ENCODE results near the gene ADAM23. TPM values are rescaled to one million over a fixed set of nuclear protein-coding genes. Genes with fewer than 3 reads are reported as not detected.

ADAM23 gene
- total RNA-seq, 6 donors from 2014 or later: 0.15 to 3.5 (median 0.89) TPM; not detected in 1

GRCh38 chr2:206521612-206522011 lies 78.3 kb downstream of the ADAM23 start:
- DNase-seq (no peak), ATAC-seq (ENCODE audit: low FRiP score in 2 of 2) (no peak)
- no peaks in the 10 kb centered on the region for H3K4me1 ChIP-seq
- no peaks in the 10 kb centered on the region for H3K27me3 ChIP-seq
- no peak overlapping the region for H3K4me3 ChIP-seq
- TF ChIP-seq EP300 (IDR thresholded peaks at IDR 0.05): no peak
- no peak for TF ChIP-seq POLR2A (IDR thresholded peaks at IDR 0.05)
- TF ChIP-seq POLR2AphosphoS5 (IDR thresholded peaks at IDR 0.05): no peak
- TF ChIP-seq, protein P1, sequence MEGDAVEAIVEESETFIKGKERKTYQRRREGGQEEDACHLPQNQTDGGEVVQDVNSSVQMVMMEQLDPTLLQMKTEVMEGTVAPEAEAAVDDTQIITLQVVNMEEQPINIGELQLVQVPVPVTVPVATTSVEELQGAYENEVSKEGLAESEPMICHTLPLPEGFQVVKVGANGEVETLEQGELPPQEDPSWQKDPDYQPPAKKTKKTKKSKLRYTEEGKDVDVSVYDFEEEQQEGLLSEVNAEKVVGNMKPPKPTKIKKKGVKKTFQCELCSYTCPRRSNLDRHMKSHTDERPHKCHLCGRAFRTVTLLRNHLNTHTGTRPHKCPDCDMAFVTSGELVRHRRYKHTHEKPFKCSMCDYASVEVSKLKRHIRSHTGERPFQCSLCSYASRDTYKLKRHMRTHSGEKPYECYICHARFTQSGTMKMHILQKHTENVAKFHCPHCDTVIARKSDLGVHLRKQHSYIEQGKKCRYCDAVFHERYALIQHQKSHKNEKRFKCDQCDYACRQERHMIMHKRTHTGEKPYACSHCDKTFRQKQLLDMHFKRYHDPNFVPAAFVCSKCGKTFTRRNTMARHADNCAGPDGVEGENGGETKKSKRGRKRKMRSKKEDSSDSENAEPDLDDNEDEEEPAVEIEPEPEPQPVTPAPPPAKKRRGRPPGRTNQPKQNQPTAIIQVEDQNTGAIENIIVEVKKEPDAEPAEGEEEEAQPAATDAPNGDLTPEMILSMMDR (IDR thresholded peaks at IDR 0.05): no peak
- H3K9me3 ChIP-seq: no peaks in the 10 kb centered on the region
- no peak overlapping the region for H3K27ac ChIP-seq
- no peaks in the 10 kb centered on the region for H3K36me3 ChIP-seq
- WGBS, 2 donors: 54 to 56% methylated on average over 1 of the region's 1 CpG

DNA sequence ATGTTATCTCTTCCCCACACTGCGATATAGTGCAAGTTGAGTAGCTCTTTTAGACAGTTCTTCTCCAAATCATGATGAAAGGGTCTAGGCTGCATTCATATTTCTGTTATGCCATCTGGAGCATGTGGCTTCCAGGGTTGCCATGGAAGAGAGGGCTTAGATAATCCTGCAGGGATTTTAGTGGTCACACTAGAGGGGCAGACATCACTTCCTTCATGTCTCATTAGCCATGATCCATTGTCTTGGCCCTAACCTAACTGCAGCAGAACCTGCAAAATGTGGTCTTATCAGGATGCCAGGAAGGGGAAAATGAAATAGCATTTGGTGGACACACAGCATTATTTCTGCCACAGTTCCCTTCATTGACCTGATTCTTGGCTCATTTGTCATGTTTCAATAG lies 83.1 kb downstream of the ADAM23 start:
- no peaks in the 10 kb centered on the region for H3K4me1 ChIP-seq
- no peak overlapping the region for H3K27ac ChIP-seq
- no peaks in the 10 kb centered on the region for H3K36me3 ChIP-seq
- TF ChIP-seq POLR2A (IDR thresholded peaks at IDR 0.05) (no peak), EP300 (IDR thresholded peaks at IDR 0.05) (no peak), POLR2AphosphoS5 (IDR thresholded peaks at IDR 0.05) (no peak)
- TF ChIP-seq, protein P1 (IDR thresholded peaks at IDR 0.05): no peak
- H3K27me3 ChIP-seq: no peaks in the 10 kb centered on the region
- ATAC-seq (ENCODE audit: low FRiP score in 2 of 2) (no peak), DNase-seq (no peak)
- no peaks in the 10 kb centered on the region for H3K9me3 ChIP-seq
- no peak overlapping the region for H3K4me3 ChIP-seq
- WGBS, 2 donors: 50 to 96% methylated on average over 1 of the region's 1 CpG

GRCh38 chr2:206527153-206527552 lies 83.8 kb downstream of the ADAM23 start:
- H3K27me3 ChIP-seq: no peaks in the 10 kb centered on the region
- no peak overlapping the region for H3K27ac ChIP-seq
- TF ChIP-seq POLR2AphosphoS5 (IDR thresholded peaks at IDR 0.05) (no peak), EP300 (IDR thresholded peaks at IDR 0.05) (no peak), POLR2A (IDR thresholded peaks at IDR 0.05) (no peak)
- TF ChIP-seq, protein P1 (IDR thresholded peaks at IDR 0.05): no peak
- no peaks in the 10 kb centered on the region for H3K9me3 ChIP-seq
- no peak for ATAC-seq (ENCODE audit: low FRiP score in 2 of 2)
- DNase-seq: no peak
- H3K36me3 ChIP-seq: no peaks in the 10 kb centered on the region
- no peak overlapping the region for H3K4me3 ChIP-seq
- 80 to 90% methylated on average over 2 of the region's 2 CpGs for WGBS, 2 donors
- H3K4me1 ChIP-seq: no peaks in the 10 kb centered on the region

- TF ChIP-seq EP300 (IDR thresholded peaks at IDR 0.05) (no peak), POLR2A (IDR thresholded peaks at IDR 0.05) (no peak), POLR2AphosphoS5 (IDR thresholded peaks at IDR 0.05) (no peak)
- TF ChIP-seq, protein P1 (IDR thresholded peaks at IDR 0.05): no peak
- no peaks in the 10 kb centered on the region for H3K4me1 ChIP-seq
- DNase-seq (no peak), ATAC-seq (ENCODE audit: low FRiP score in 2 of 2) (no peak)
- H3K27me3 ChIP-seq: no peaks in the 10 kb centered on the region
- H3K4me3 ChIP-seq: no peak overlapping the region
- WGBS, 2 donors: 72 to 78% methylated on average over 11 of the region's 11 CpGs
- H3K27ac ChIP-seq: no peak overlapping the region
- no peaks in the 10 kb centered on the region for H3K9me3 ChIP-seq
- no peaks in the 10 kb centered on the region for H3K36me3 ChIP-seq
These were observed 87.4 kb downstream of the ADAM23 start for GRCh38 chr2:206530727-206531126.

DNA sequence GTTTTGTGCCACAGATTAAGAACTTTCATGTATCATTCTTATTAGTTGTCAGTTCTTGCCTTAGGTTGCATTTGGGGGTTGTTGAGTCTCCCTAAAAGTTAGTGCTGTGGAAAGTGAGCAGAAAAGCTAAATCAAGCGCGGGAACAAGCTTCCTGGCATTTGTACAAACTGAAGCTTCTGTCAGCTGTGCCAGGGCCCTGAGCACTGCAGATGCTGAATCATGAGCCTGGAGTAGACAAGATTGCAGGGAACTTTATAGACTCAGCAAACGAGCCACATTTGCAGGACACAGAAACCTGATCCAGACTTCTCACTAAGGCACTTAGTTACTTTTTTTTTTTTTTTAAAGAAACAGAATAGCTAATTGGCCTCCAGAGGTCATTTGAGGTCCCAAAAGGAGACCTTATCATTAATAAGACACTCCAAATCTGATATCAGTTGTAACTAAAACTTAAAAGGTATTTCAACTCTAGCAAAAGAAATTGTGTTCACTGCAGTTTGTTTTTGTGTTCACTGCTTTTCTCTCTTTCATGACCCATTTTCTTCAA lies 88.7 kb downstream of the ADAM23 start:
- TF ChIP-seq POLR2AphosphoS5 (IDR thresholded peaks at IDR 0.05) (no peak), EP300 (IDR thresholded peaks at IDR 0.05) (no peak), POLR2A (IDR thresholded peaks at IDR 0.05) (no peak)
- TF ChIP-seq, protein P1 (IDR thresholded peaks at IDR 0.05): no peak
- H3K27me3 ChIP-seq: no peaks in the 10 kb centered on the region
- no peaks in the 10 kb centered on the region for H3K9me3 ChIP-seq
- H3K4me3 ChIP-seq: no peak overlapping the region
- WGBS, 2 donors: 51 to 53% methylated on average over 3 of the region's 3 CpGs
- ATAC-seq (ENCODE audit: low FRiP score in 2 of 2) (no peak), DNase-seq (no peak)
- H3K36me3 ChIP-seq: no peaks in the 10 kb centered on the region
- H3K4me1 ChIP-seq: no peaks in the 10 kb centered on the region
- H3K27ac ChIP-seq: no peak overlapping the region

All from upper lobe of left lung (tissue), 6 donors.